ENCODE data around the gene SDHB.

The SDHB gene

GRCh38 chr1:17052038-17052437 is 1.8 kb downstream of the SDHB start:
- no peak for TF ChIP-seq CTCF (conservative IDR thresholded peaks at IDR 0.05; ENCODE audit: low read depth, low read length)
- H3K4me3 ChIP-seq (ENCODE audit: low read depth, low read length) = no peak overlapping the region

GRCh38 chr1:17047924-17048323 is 5.9 kb downstream of the SDHB start:
- no peak for DNase-seq (ENCODE audit: low read depth)
- no peak for TF ChIP-seq CTCF (conservative IDR thresholded peaks at IDR 0.05; ENCODE audit: low read depth, low read length)
- no peak overlapping the region for H3K4me3 ChIP-seq (ENCODE audit: low read depth, low read length)

More at GRCh38 chr1:17052038-17052437, 1.8 kb downstream of the SDHB start:
- no peak for DNase-seq (ENCODE audit: low read depth)

- DNase-seq (ENCODE audit: low read depth) = no peak
- TF ChIP-seq CTCF (conservative IDR thresholded peaks at IDR 0.05; ENCODE audit: low read depth, low read length) = no peak
- no peak overlapping the region for H3K4me3 ChIP-seq (ENCODE audit: low read depth, low read length)
These were observed 7.5 kb downstream of the SDHB start for GRCh38 chr1:17046334-17046657.

DNA sequence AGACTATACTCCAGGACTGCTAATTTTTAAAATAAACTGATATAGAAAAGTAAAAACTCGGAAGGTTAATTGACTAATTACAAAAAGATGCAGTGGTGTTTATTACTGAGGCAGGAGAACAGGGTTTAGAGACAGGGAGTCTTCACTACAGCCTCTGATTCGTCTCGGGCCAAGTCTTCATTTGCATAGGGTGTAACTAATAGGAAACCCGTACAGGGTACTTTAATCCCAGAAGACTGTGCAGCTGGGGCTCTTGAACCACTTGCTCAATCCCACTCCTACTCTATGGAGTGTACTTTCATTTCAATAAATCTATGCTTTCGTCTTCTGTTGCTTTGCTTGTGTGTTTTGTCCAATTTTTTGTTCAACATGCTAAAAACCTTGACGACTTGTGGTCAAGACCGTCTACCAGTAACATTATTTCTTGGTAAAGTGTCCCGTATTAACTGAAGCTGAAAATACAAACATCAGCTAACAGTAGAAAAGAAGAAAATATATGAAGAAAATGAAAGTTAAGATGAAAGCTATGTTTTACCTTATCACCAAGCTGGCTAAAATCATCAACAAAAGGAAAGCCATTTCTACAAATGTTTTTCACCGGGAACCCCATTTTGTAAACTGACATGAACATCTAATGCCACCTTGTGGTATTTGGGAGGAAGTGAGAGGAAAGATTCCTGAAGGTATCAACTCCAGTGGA is 8.0 kb downstream of the SDHB start:
- TF ChIP-seq CTCF (conservative IDR thresholded peaks at IDR 0.05; ENCODE audit: low read depth, low read length) = peak; percentile 72
- DNase-seq (ENCODE audit: low read depth) = peak; percentile 85
- peak overlapping the region; percentile 41 for H3K4me3 ChIP-seq (ENCODE audit: low read depth, low read length)

- TF ChIP-seq CTCF (conservative IDR thresholded peaks at IDR 0.05; ENCODE audit: low read depth, low read length) = no peak
- DNase-seq (ENCODE audit: low read depth) = no peak
- no peak overlapping the region for H3K4me3 ChIP-seq (ENCODE audit: low read depth, low read length)
These were observed 8.7 kb downstream of the SDHB start for GRCh38 chr1:17045150-17045549.

GRCh38 chr1:17043676-17044075 is 10.2 kb downstream of the SDHB start:
- H3K4me3 ChIP-seq (ENCODE audit: low read depth, low read length) = no peak overlapping the region
- no peak for TF ChIP-seq CTCF (conservative IDR thresholded peaks at IDR 0.05; ENCODE audit: low read depth, low read length)
- DNase-seq (ENCODE audit: low read depth) = no peak

- no peak overlapping the region for H3K4me3 ChIP-seq (ENCODE audit: low read depth, low read length)
- no peak for DNase-seq (ENCODE audit: low read depth)
- no peak for TF ChIP-seq CTCF (conservative IDR thresholded peaks at IDR 0.05; ENCODE audit: low read depth, low read length)
These were observed 13.7 kb downstream of the SDHB start for GRCh38 chr1:17040135-17040534.

Data from choroid plexus epithelial cell (primary cell).